IPS-15b (cell line): ENCODE results near the gene SORCS1.

ENCODE experiments used
- H3K27me3 ChIP-seq: one replicate; pipeline ENCODE4 v1.6.1; 2013; ENCODE audit warnings: low read length; ENCODE audit not compliant: control insufficient read depth, insufficient read depth
- H3K36me3 ChIP-seq: one replicate; pipeline ENCODE4 v1.6.1; 2013; ENCODE audit warnings: low read length; ENCODE audit not compliant: control insufficient read depth, insufficient read depth
- H3K4me1 ChIP-seq: one replicate; pipeline ENCODE4 v1.6.1; 2013; ENCODE audit warnings: mild to moderate bottlenecking, low read length; ENCODE audit not compliant: control insufficient read depth, insufficient read depth
- H3K4me3 ChIP-seq: one replicate; pipeline ENCODE4 v1.5.1; 2013; ENCODE audit warnings: low read depth, low read length
- H3K9ac ChIP-seq: one replicate; pipeline ENCODE4 v1.6.1; 2013; ENCODE audit warnings: low read depth, mild to moderate bottlenecking, low read length
- H3K9me3 ChIP-seq: one replicate; pipeline ENCODE4 v1.6.1; 2013; ENCODE audit warnings: mild to moderate bottlenecking, low read length; ENCODE audit not compliant: control insufficient read depth, insufficient read depth

The SORCS1 gene

GRCh38 chr10:106819490-106819889, 345.0 kb downstream of the SORCS1 start:
- H3K36me3 ChIP-seq: no peaks in the 10 kb centered on the region
- H3K4me1 ChIP-seq: no peaks in the 10 kb centered on the region
- H3K27me3 ChIP-seq: no peaks in the 10 kb centered on the region
- H3K4me3 ChIP-seq: no peak overlapping the region
- H3K9me3 ChIP-seq: no peaks in the 10 kb centered on the region
- no peak overlapping the region for H3K9ac ChIP-seq

- no peaks in the 10 kb centered on the region for H3K27me3 ChIP-seq
- H3K4me3 ChIP-seq: no peak overlapping the region
Observed at GRCh38 chr10:106816318-106817085, 348.0 kb downstream of the SORCS1 start.

DNA sequence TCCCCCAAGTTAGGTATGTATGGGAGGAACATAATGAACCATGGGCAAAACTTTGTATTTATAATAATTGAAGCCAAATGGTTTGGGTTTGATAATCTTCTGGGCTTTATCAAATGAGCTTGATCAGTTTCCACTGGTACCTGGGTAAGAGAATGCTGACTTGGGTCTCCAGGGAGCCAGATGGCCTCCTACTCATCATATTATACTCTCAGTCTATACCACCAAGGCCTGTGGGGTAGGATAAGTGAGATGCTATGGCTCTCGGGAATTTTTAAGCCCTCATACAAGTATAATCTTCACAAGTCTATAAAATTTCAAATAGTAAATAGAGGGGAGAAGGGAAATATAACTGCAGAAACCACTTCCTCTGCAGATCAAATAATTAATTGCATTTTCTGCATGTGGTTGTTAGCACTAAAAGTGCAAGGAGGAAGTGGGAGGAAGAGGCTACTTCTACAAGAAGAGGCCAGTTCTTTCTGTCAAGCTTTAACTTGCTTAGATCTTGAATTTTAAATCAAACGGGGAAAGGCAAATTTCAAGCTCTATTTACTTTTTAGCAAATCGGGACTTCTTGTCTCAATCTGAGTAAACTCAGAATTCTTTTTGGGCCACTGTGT, 349.0 kb downstream of the SORCS1 start:
- Histone ChIP-seq H3K4me3 (no peak overlapping the region), H3K9me3 (no peaks in the 10 kb centered on the region), H3K27me3 (no peaks in the 10 kb centered on the region), H3K36me3 (no peaks in the 10 kb centered on the region), H3K9ac (no peak overlapping the region), H3K4me1 (no peaks in the 10 kb centered on the region)

More at GRCh38 chr10:106816318-106817085, 348.0 kb downstream of the SORCS1 start:
- Histone ChIP-seq H3K4me1 (no peaks in the 10 kb centered on the region), H3K9ac (no peak overlapping the region), H3K9me3 (no peaks in the 10 kb centered on the region), H3K36me3 (no peaks in the 10 kb centered on the region)

DNA sequence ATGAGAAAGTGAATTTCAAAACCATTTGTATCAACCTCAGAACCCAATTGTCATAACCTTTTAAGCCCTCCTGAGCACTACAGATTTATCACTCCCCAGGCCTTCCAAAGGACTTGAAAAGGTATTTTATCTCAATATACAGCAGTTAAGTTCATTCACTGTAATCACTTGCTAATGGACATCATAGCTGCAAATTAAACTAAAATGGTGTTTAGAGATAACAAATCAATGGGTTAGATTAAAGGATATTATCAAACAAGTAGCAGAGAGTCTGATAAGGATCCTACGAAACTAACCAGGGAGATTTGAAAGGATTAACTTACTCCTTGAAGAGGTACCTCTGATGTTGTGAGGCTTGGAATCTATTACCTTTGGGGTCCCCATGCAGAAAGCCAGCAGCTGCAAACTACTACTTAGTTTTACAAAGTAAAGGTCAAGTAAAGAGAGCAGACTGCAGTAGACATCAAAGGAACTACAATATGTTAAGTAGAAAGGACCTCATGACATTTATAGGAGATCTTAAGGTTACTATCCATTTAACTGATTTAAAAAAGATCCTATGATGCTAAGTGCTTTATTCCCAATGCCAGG, 359.4 kb downstream of the SORCS1 start:
- no peak overlapping the region for H3K9ac ChIP-seq
- H3K9me3 ChIP-seq: no peaks in the 10 kb centered on the region
- no peak overlapping the region for H3K4me3 ChIP-seq
- no peaks in the 10 kb centered on the region for H3K27me3 ChIP-seq
- H3K36me3 ChIP-seq: no peaks in the 10 kb centered on the region
- no peaks in the 10 kb centered on the region for H3K4me1 ChIP-seq

- Histone ChIP-seq H3K36me3 (no peaks in the 10 kb centered on the region), H3K9me3 (no peaks in the 10 kb centered on the region), H3K9ac (no peak overlapping the region), H3K27me3 (no peaks in the 10 kb centered on the region), H3K4me3 (no peak overlapping the region), H3K4me1 (no peaks in the 10 kb centered on the region)
Observed at GRCh38 chr10:106802949-106803348, 361.6 kb downstream of the SORCS1 start.

DNA sequence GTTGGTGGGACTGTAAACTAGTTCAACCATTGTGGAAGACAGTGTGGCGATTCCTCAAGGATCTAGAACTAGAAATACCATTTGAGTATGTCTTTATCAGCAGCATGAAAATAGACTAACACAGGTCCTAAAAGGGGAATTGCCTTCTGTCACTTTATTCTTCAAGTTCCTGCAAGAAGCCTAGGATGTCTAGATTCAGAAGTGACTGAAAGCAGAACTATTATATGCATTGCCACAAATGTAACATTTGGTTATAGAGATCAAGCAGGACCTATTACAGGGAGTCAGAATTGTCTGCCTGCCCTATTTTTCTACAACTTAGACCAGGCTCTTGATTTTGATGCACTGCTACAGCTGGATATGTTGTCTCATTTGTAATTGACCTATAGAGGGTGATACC, 364.7 kb downstream of the SORCS1 start:
- H3K4me3 ChIP-seq: no peak overlapping the region
- H3K9ac ChIP-seq: no peak overlapping the region
- H3K27me3 ChIP-seq: no peaks in the 10 kb centered on the region
- H3K36me3 ChIP-seq: no peaks in the 10 kb centered on the region
- no peaks in the 10 kb centered on the region for H3K4me1 ChIP-seq
- no peaks in the 10 kb centered on the region for H3K9me3 ChIP-seq

DNA sequence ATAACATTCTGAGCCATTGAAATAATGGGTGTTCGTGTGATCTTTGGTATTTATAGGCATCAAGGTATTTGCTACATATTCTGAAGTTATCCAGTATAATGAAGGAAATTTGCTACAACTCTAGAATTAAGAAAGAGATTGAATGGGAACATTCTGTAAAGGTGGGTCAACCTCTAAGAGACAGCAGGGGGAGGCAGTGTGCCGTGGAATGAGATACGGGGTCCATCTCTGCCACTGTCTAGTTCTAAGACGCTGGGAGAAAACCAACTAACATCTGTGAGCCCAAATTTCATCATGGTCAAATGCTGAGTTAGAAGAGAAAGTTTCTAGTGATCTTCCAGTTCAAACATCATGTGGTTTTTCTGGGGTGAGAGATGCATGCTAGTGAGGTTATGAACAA, 368.9 kb downstream of the SORCS1 start:
- no peaks in the 10 kb centered on the region for H3K36me3 ChIP-seq
- H3K4me1 ChIP-seq: no peaks in the 10 kb centered on the region
- no peak overlapping the region for H3K4me3 ChIP-seq
- no peak overlapping the region for H3K9ac ChIP-seq
- H3K27me3 ChIP-seq: no peaks in the 10 kb centered on the region
- H3K9me3 ChIP-seq: no peaks in the 10 kb centered on the region

DNA sequence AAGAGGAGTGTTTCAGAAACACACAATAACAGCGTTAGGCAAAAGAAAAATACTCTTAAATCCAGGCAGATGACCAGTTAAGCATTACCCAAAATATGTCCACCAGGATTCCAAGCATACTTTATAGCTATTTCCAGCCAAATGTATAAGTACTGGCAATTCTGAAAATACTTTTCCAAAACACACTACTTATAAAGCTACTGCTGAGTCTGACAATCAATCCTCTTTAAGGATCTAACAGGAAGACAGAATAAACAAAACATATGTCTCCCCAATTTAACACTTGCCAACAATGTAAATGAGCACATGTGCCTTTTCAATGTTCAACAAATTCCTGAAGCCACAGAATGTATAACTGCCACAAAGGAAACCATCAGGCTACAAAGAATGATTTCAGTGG, 370.9 kb downstream of the SORCS1 start:
- no peaks in the 10 kb centered on the region for H3K36me3 ChIP-seq
- no peaks in the 10 kb centered on the region for H3K9me3 ChIP-seq
- no peaks in the 10 kb centered on the region for H3K4me1 ChIP-seq
- no peak overlapping the region for H3K4me3 ChIP-seq
- no peak overlapping the region for H3K9ac ChIP-seq
- H3K27me3 ChIP-seq: no peaks in the 10 kb centered on the region

GRCh38 chr10:106789623-106790022, 374.9 kb downstream of the SORCS1 start:
- H3K9me3 ChIP-seq: no peaks in the 10 kb centered on the region

DNA sequence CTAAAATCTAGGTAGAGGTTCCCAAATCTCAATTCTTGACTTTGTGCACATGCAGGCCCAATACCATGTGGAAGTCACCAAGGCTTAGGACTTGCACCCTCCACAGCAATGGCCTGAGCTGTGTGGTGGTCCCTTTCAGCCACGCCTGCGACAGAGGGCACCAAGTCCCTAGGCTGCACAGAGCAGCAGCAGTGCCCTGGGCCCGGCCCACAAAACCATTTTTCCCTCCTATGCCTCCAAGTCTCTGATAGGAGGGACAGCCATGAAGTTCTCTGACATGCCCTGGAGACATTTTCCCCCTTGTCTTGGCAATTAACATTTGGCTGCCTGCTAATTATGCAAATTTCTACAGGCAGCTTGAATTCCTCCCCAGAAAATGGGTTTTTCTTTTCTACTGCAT, 375.5 kb downstream of the SORCS1 start:
- Histone ChIP-seq H3K4me3 (no peak overlapping the region), H3K36me3 (no peaks in the 10 kb centered on the region), H3K27me3 (no peaks in the 10 kb centered on the region), H3K4me1 (no peaks in the 10 kb centered on the region), H3K9ac (no peak overlapping the region), H3K9me3 (no peaks in the 10 kb centered on the region)

More at GRCh38 chr10:106789623-106790022, 374.9 kb downstream of the SORCS1 start:
- H3K4me3 ChIP-seq: no peak overlapping the region
- no peaks in the 10 kb centered on the region for H3K4me1 ChIP-seq
- H3K36me3 ChIP-seq: no peaks in the 10 kb centered on the region
- H3K27me3 ChIP-seq: no peaks in the 10 kb centered on the region
- H3K9ac ChIP-seq: no peak overlapping the region

DNA sequence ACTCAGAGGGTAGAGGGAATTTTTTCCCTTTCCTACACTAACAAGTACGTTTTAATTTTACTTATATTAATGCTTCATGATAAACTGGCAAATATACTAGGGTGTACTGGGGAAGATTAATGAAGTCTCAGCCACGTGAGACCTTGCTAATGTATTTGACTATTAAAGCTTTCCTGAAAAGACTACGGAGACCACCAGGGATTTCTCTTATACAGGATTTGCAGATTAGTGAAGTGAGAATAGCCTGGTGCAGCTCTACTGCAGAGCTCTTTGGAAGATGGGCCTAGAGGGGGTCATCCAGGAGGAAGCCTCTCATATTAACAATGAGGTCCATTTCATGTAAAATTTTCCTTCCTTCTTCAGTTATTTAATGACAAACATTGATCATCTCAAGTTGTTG, 379.0 kb downstream of the SORCS1 start:
- no peak overlapping the region for H3K9ac ChIP-seq
- no peaks in the 10 kb centered on the region for H3K27me3 ChIP-seq
- H3K36me3 ChIP-seq: no peaks in the 10 kb centered on the region
- H3K4me3 ChIP-seq: no peak overlapping the region
- no peaks in the 10 kb centered on the region for H3K9me3 ChIP-seq
- no peaks in the 10 kb centered on the region for H3K4me1 ChIP-seq

- Histone ChIP-seq H3K9me3 (no peaks in the 10 kb centered on the region), H3K4me3 (no peak overlapping the region), H3K4me1 (no peaks in the 10 kb centered on the region), H3K9ac (no peak overlapping the region), H3K27me3 (no peaks in the 10 kb centered on the region), H3K36me3 (no peaks in the 10 kb centered on the region)
Observed at GRCh38 chr10:106780632-106781031, 383.9 kb downstream of the SORCS1 start.
